BLaER1 treated with 17β-estradiol and CSF1 and Interleukin-3, amounts not matched to agents 10 nM and 100 nM (cell line): ENCODE data around the gene CNN3.

Source experiments
- H3K27ac ChIP-seq, 11 experiments: shearing (Covaris generic); formaldehyde crosslinking; 2 replicates each; pipeline ENCODE4 v1.8.1; 2022
- H3K27me3 ChIP-seq, 11 experiments: shearing (Covaris generic); formaldehyde crosslinking; 2 replicates each; pipeline ENCODE4 v1.8.1; 2022
- H3K36me3 ChIP-seq, 11 experiments: shearing (Covaris generic); formaldehyde crosslinking; 2 replicates each; pipeline ENCODE4 v1.8.1; 2022
- H3K4me1 ChIP-seq, 10 experiments: shearing (Covaris generic); formaldehyde crosslinking; 2 replicates each; pipeline ENCODE4 v1.8.1; 2022
- H3K4me2 ChIP-seq, 11 experiments: shearing (Covaris generic); formaldehyde crosslinking; 2 replicates each; pipeline ENCODE4 v1.8.1; 2022
- H3K4me3 ChIP-seq, 10 experiments: shearing (Covaris generic); formaldehyde crosslinking; 2 replicates each; pipeline ENCODE4 v1.8.1; 2022
- H3K9ac ChIP-seq, 11 experiments: shearing (Covaris generic); formaldehyde crosslinking; 2 replicates each; pipeline ENCODE4 v1.8.1; 2022
- H3K9me3 ChIP-seq, 11 experiments: shearing (Covaris generic); formaldehyde crosslinking; replicated peaks in 1 of 11; 2 replicates each; pipeline ENCODE4 v1.8.1; 2022
- H4K20me1 ChIP-seq, 11 experiments: shearing (Covaris generic); formaldehyde crosslinking; 2 replicates each; pipeline ENCODE4 v1.8.1; 2022
- Cebpa-rat ChIP-seq, 11 experiments: shearing (Covaris generic); IDR thresholded peaks; 2 replicates each; pipeline ENCODE4 v1.8.1; 2022

The CNN3 gene

GRCh38 chr1:94852788-94853187, 74.1 kb downstream of the CNN3 start:
- Histone ChIP-seq H3K4me3 (no peak overlapping the region), H4K20me1 (no peaks in the 10 kb centered on the region), H3K9me3 (no peaks in the 10 kb centered on the region), H3K9ac (no peak overlapping the region), H3K4me1 (peaks cover 0 to 12% (median 0%) of the 10 kb centered on the region in 10 experiments; a peak in 5 of 20 replicates), H3K36me3 (no peaks in the 10 kb centered on the region), H3K27me3 (no peaks in the 10 kb centered on the region), H3K27ac (no peak overlapping the region), H3K4me2 (no peak overlapping the region)
- no peak for TF ChIP-seq Cebpa-rat (IDR thresholded peaks at IDR 0.05)

GRCh38 chr1:94851571-94851970, 75.3 kb downstream of the CNN3 start:
- TF ChIP-seq Cebpa-rat (IDR thresholded peaks at IDR 0.05), result no peak
- H3K9ac ChIP-seq, result no peak overlapping the region
- H3K27me3 ChIP-seq, result no peaks in the 10 kb centered on the region
- no peaks in the 10 kb centered on the region for H3K36me3 ChIP-seq
- H3K4me2 ChIP-seq, result no peak overlapping the region
- H4K20me1 ChIP-seq, result no peaks in the 10 kb centered on the region
- H3K9me3 ChIP-seq, result no peaks in the 10 kb centered on the region
- no peak overlapping the region for H3K27ac ChIP-seq
- no peak overlapping the region for H3K4me3 ChIP-seq
- H3K4me1 ChIP-seq, result peaks cover 0 to 12% (median 0%) of the 10 kb centered on the region in 10 experiments; a peak in 5 of 20 replicates
